OCI-LY3 (cell line): ENCODE data around the gene RPH3AL.
"Not testable (repeated sequence)": the region's sequence is repeated elsewhere in the genome, so short reads cannot be mapped to it uniquely, and the experiment has no call there.

Experiments
- H2AFZ ChIP-seq: fragments of 200-600, 300-600 bp; shearing (Covaris generic); 2 replicates; pipeline ENCODE4 v1.6.0; 2014; ENCODE audit warnings: antibody characterized with exemption, low read depth, low read length
- H3K27ac ChIP-seq: fragments of 200-600, 300-600 bp; sonication (generic); 2 replicates; pipeline ENCODE4 v1.5.1; 2014; ENCODE audit warnings: mild to moderate bottlenecking, low read length, moderate library complexity, mixed read lengths
- H3K27me3 ChIP-seq: fragments of 200-600, 300-600 bp; sonication (generic); 2 replicates; pipeline ENCODE4 v1.6.1; 2014; ENCODE audit warnings: low read depth, low read length, mixed read lengths
- H3K36me3 ChIP-seq: fragments of 200-600, 300-600 bp; sonication (generic); replicated peaks from 2 replicates; pipeline ENCODE3; 2014; ENCODE audit warnings: low read depth, low read length, mixed read lengths
- H3K4me1 ChIP-seq: fragments of 300-600, 200-600 bp; sonication (generic); 2 replicates; pipeline ENCODE4 v1.6.1; 2014; ENCODE audit warnings: low read length, mixed read lengths
- H3K4me2 ChIP-seq: fragments of 200-600, 300-600 bp; sonication (generic); 2 replicates; pipeline ENCODE4 v1.6.1; 2014; ENCODE audit warnings: low read length, mixed read lengths
- H3K4me3 ChIP-seq: fragments of 300-600, 200-600 bp; sonication (generic); 2 replicates; pipeline ENCODE4 v1.5.1; 2014; ENCODE audit warnings: antibody characterized with exemption, mild to moderate bottlenecking, low read length, moderate library complexity
- H3K79me2 ChIP-seq: fragments of 300-600, 200-600 bp; shearing (Covaris generic); 2 replicates; pipeline ENCODE4 v1.6.1; 2014; ENCODE audit warnings: mild to moderate bottlenecking, low read length, mixed read lengths
- H3K9ac ChIP-seq: fragments of 300-600, 200-600 bp; shearing (Covaris generic); 2 replicates; pipeline ENCODE4 v1.6.0; 2014; ENCODE audit warnings: mild to moderate bottlenecking, low read length, moderate library complexity
- H3K9me3 ChIP-seq: fragments of 200-600, 300-600 bp; shearing (Covaris generic); 2 replicates; pipeline ENCODE4 v1.6.1; 2014; ENCODE audit warnings: low read length, mixed read lengths; ENCODE audit not compliant: insufficient read depth
- H4K20me1 ChIP-seq: fragments of 200-600, 300-600 bp; sonication (generic); 2 replicates; pipeline ENCODE4 v1.6.1; 2016; ENCODE audit warnings: low read length, mixed read lengths; ENCODE audit not compliant: insufficient read depth
- EZH2phosphoT487 ChIP-seq: fragments of 200-600 bp; shearing (Covaris generic); IDR thresholded peaks from 2 replicates; pipeline ENCODE4 v1.6.1; 2018; ENCODE audit warnings: antibody characterized with exemption, mixed run types, low read depth
- TF ChIP-seq, protein P1 (sequence below): fragments of 200-600, 300-600 bp; sonication (generic); IDR thresholded peaks from 2 replicates; pipeline ENCODE4 v1.5.1; 2014; ENCODE audit warnings: antibody characterized with exemption, low read length, low read depth

Gene RPH3AL

GRCh38 chr17:200586-200985 is 152.0 kb downstream of the RPH3AL start:
- Histone ChIP-seq H3K27ac (no peak overlapping the region), H2AFZ (no peak overlapping the region), H3K36me3 (no peaks in the 10 kb centered on the region), H3K4me2 (no peak overlapping the region), H3K9ac (no peak overlapping the region), H4K20me1 (no peaks in the 10 kb centered on the region), H3K4me1 (peaks cover under 1% of the 10 kb centered on the region), H3K27me3 (no peaks in the 10 kb centered on the region), H3K9me3 (no peaks in the 10 kb centered on the region), H3K79me2 (no peaks in the 10 kb centered on the region), H3K4me3 (no peak overlapping the region)
- TF ChIP-seq, protein P1, sequence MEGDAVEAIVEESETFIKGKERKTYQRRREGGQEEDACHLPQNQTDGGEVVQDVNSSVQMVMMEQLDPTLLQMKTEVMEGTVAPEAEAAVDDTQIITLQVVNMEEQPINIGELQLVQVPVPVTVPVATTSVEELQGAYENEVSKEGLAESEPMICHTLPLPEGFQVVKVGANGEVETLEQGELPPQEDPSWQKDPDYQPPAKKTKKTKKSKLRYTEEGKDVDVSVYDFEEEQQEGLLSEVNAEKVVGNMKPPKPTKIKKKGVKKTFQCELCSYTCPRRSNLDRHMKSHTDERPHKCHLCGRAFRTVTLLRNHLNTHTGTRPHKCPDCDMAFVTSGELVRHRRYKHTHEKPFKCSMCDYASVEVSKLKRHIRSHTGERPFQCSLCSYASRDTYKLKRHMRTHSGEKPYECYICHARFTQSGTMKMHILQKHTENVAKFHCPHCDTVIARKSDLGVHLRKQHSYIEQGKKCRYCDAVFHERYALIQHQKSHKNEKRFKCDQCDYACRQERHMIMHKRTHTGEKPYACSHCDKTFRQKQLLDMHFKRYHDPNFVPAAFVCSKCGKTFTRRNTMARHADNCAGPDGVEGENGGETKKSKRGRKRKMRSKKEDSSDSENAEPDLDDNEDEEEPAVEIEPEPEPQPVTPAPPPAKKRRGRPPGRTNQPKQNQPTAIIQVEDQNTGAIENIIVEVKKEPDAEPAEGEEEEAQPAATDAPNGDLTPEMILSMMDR: no peak
- no peak for TF ChIP-seq EZH2phosphoT487

GRCh38 chr17:199806-200545 is 152.6 kb downstream of the RPH3AL start:
- Histone ChIP-seq H3K4me3 (no peak overlapping the region), H3K9me3 (no peaks in the 10 kb centered on the region), H3K27me3 (no peaks in the 10 kb centered on the region), H3K9ac (no peak overlapping the region), H3K27ac (no peak overlapping the region), H2AFZ (no peak overlapping the region), H3K79me2 (no peaks in the 10 kb centered on the region), H3K36me3 (no peaks in the 10 kb centered on the region), H3K4me1 (peaks cover 7% of the 10 kb centered on the region), H3K4me2 (no peak overlapping the region), H4K20me1 (no peaks in the 10 kb centered on the region)
- TF ChIP-seq EZH2phosphoT487: no peak
- TF ChIP-seq, protein P1: no peak

DNA sequence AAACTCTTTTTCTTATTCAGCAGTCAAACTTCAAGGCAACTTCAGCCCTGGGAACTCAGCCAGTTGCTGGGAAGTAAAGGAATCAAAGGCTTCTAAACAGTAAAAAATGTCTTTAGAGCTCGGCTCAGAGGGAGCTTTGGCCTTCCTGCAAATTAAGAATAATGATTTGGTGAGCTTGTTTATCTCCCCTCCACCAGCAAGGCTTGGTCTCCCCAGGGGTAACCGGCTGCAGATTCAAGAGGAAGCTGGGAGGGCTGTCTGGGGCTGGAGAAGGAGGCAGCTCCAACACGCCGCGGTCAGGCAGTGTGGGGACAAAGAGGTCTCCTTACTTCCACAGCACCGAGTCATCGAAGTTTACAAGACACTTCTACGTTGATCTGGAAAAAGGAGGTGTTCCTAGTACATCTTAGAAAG is 153.4 kb downstream of the RPH3AL start:
- Histone ChIP-seq H3K4me3 (no peak overlapping the region), H3K36me3 (no peaks in the 10 kb centered on the region), H3K4me2 (no peak overlapping the region), H3K27me3 (no peaks in the 10 kb centered on the region), H3K27ac (no peak overlapping the region), H3K4me1 (peaks cover 10% of the 10 kb centered on the region), H4K20me1 (no peaks in the 10 kb centered on the region), H2AFZ (no peak overlapping the region), H3K9me3 (no peaks in the 10 kb centered on the region), H3K9ac (no peak overlapping the region), H3K79me2 (no peaks in the 10 kb centered on the region)
- TF ChIP-seq, protein P1: no peak
- TF ChIP-seq EZH2phosphoT487: no peak

GRCh38 chr17:198225-198624 is 154.4 kb downstream of the RPH3AL start:
- not testable (repeated sequence) for H3K27ac ChIP-seq, H3K9ac ChIP-seq, H3K79me2 ChIP-seq, H3K9me3 ChIP-seq, H3K4me1 ChIP-seq, H3K4me2 ChIP-seq, H3K36me3 ChIP-seq, H3K27me3 ChIP-seq, H4K20me1 ChIP-seq, H3K4me3 ChIP-seq, H2AFZ ChIP-seq
